K562 (cell line): Measurements from ENCODE around the gene SKAP1. TPM values are rescaled to one million over a fixed set of nuclear protein-coding genes. Genes with fewer than 3 reads are reported as not detected.

ENCODE experiments used
- ATAC-seq: fragments of 200-7000 bp; cut with Tn5 transposase; 3 replicates; pipeline ENCODE4 v1.9.1; 2020; ENCODE audit warnings: moderate library complexity
- BruUV-seq: library from RNA; stranded (reverse); fragments of 400-500 nt; replicated peaks from 2 replicates; lab custom pipeline; 2021; lab: Mats Ljungman, UMichigan
- CTCF ChIA-PET: fragments of 300-600 bp; formaldehyde crosslinking; extraction: SDS; loops from one replicate; lab custom pipeline; 2021; ENCODE audit warnings: low intra/inter-chr PET ratio; lab: Yijun Ruan, JAX
- POLR2A ChIA-PET: fragments of 300-600, 350-650 bp; sonication (Branson Sonifier 250); formaldehyde crosslinking; extraction: SDS; loops from one replicate; lab custom pipeline; 2021; ENCODE audit warnings: antibody characterized with exemption, inconsistent platforms; lab: Yijun Ruan, JAX
- DNase-seq, 4 experiments: peaks; one replicate each; pipeline versions ENCODE4 v3.0.0 to v3.0.0-alpha.2; 2011 to 2018; ENCODE audit warnings: low spot score in 3 of 4, mixed read lengths in 3 of 4; ENCODE audit errors: extremely low read depth in 1 of 4
- FAIRE-seq: peaks from 2 replicates; lab custom pipeline; 2011; peaks lifted over from hg19 to GRCh38; lab: Jason Lieb, UNC
- H2AFZ ChIP-seq: 2 replicates; pipeline ENCODE4 v1.6.0; 2011; ENCODE audit warnings: low read depth, low read length, control low read depth, inconsistent platforms
- H3K27ac ChIP-seq: fragments of 200-600 bp; 3 replicates; pipeline ENCODE4 v1.8.0; 2011; ENCODE audit warnings: low read depth, mild to moderate bottlenecking, control low read depth, inconsistent platforms, low read length, moderate library complexity, mixed read lengths; ENCODE audit errors: extremely low read depth
- H3K27me3 ChIP-seq, 2 experiments: fragments of 300-600 bp in 1 of 2; 2 replicates in 1 of 2; 3 replicates in 1 of 2; pipeline versions ENCODE4 v1.6.0 to v1.8.0; 2011; ENCODE audit warnings: inconsistent platforms in 2 of 2, low read length in 2 of 2, mild to moderate bottlenecking in 1 of 2, mixed read lengths in 1 of 2, moderate library complexity in 1 of 2; ENCODE audit not compliant: control insufficient read depth in 2 of 2, insufficient read depth in 2 of 2
- H3K36me3 ChIP-seq: fragments of 300-600 bp; 3 replicates; pipeline ENCODE4 v1.8.0; 2011; ENCODE audit warnings: mild to moderate bottlenecking, low read length, inconsistent platforms; ENCODE audit not compliant: control insufficient read depth, insufficient read depth
- H3K4me1 ChIP-seq, 2 experiments: fragments of 200-600 bp in 1 of 2; replicated peaks in 1 of 2; 2 replicates in 1 of 2; 3 replicates in 1 of 2; pipeline versions ENCODE4 v1.5.1 to v1.8.0; 2011; ENCODE audit warnings: inconsistent platforms in 2 of 2, low read length in 2 of 2, mild to moderate bottlenecking in 1 of 2, mixed read lengths in 1 of 2, moderate library complexity in 1 of 2; ENCODE audit not compliant: control insufficient read depth in 2 of 2, insufficient read depth in 2 of 2
- H3K4me2 ChIP-seq: 2 replicates; pipeline ENCODE4 v1.6.1; 2011; ENCODE audit warnings: low read length, control low read depth, inconsistent platforms, mixed read lengths; ENCODE audit not compliant: insufficient read depth
- H3K4me3 ChIP-seq: fragments of 200-600 bp; sonication (generic), shearing (Covaris generic); 2 replicates; pipeline ENCODE4 v1.5.1; 2016; ENCODE audit warnings: control low read depth, inconsistent platforms
- H3K79me2 ChIP-seq: fragments of 200-600 bp; 3 replicates; pipeline ENCODE4 v1.8.0; 2011; ENCODE audit warnings: low read length, inconsistent platforms; ENCODE audit not compliant: control insufficient read depth, insufficient read depth
- H3K9ac ChIP-seq, 2 experiments: 2 replicates each; pipeline versions ENCODE4 v1.6.0 to v1.6.1; 2011; ENCODE audit warnings: low read depth in 2 of 2, low read length in 2 of 2, control low read depth in 1 of 2, inconsistent platforms in 1 of 2, mild to moderate bottlenecking in 1 of 2, mixed read lengths in 1 of 2; ENCODE audit not compliant: insufficient read depth in 1 of 2
- H3K9me1 ChIP-seq: one replicate; pipeline ENCODE4 v1.6.0; 2011; ENCODE audit warnings: inconsistent platforms, mild to moderate bottlenecking, low read length, moderate library complexity; ENCODE audit not compliant: control insufficient read depth, insufficient read depth
- H3K9me3 ChIP-seq: replicated peaks from 2 replicates; pipeline ENCODE4 v1.5.1; 2011; ENCODE audit warnings: low read depth, low read length, inconsistent platforms; ENCODE audit not compliant: control insufficient read depth, insufficient read depth
- H4K20me1 ChIP-seq: replicated peaks from 2 replicates; pipeline ENCODE4 v1.6.1; 2011; ENCODE audit warnings: low read length, inconsistent platforms, mixed read lengths; ENCODE audit not compliant: control insufficient read depth, insufficient read depth
- CREB1 ChIP-seq, 2 experiments: sonication (generic) in 1 of 2; formaldehyde crosslinking in 1 of 2; IDR thresholded peaks; 2 replicates each; pipeline versions ENCODE4 v1.6.1 to v1.8.0; 2012 to 2022; ENCODE audit warnings: inconsistent platforms in 1 of 2, mild to moderate bottlenecking in 1 of 2, missing genetic modification reagents in 1 of 2, moderate library complexity in 1 of 2
- ETV5 ChIP-seq: sonication (generic); formaldehyde crosslinking; IDR thresholded peaks from 2 replicates; pipeline ENCODE4 v1.4.0; 2020; ENCODE audit warnings: low read depth, mild to moderate bottlenecking, missing genetic modification reagents
- EZH2 ChIP-seq: IDR thresholded peaks from 2 replicates; pipeline ENCODE4 v1.6.1; 2012; ENCODE audit warnings: low read depth, mild to moderate bottlenecking, inconsistent platforms, low read length, borderline replicate concordance
- HDAC2 ChIP-seq: fragments of 450-650 bp; IDR thresholded peaks from 2 replicates; pipeline ENCODE4 v1.6.1; 2016; ENCODE audit warnings: mild to moderate bottlenecking
- SAFB ChIP-seq: fragments of 200-400 bp; formaldehyde crosslinking; IDR thresholded peaks from 2 replicates; pipeline ENCODE4 v1.6.1; 2017; ENCODE audit warnings: low read depth, low read length, borderline replicate concordance
- SMAD3 ChIP-seq: fragments of 450-650 bp; formaldehyde crosslinking; conservative IDR thresholded peaks from 2 replicates; pipeline ENCODE4 v1.4.0; 2020; ENCODE audit warnings: mild to moderate bottlenecking
- TAF9B ChIP-seq: fragments of 450-650 bp; IDR thresholded peaks from 2 replicates; pipeline ENCODE4 v1.6.1; 2018; ENCODE audit warnings: mild to moderate bottlenecking; ENCODE audit not compliant: partially characterized antibody
- TRIM24 ChIP-seq, 2 experiments: fragments of 450-650 bp; IDR thresholded peaks; 2 replicates each; pipeline ENCODE4 v1.6.1; 2016
- ZKSCAN1 ChIP-seq: fragments of 150-350 bp; IDR thresholded peaks from 2 replicates; pipeline ENCODE4 v1.6.1; 2016; ENCODE audit warnings: low read depth, low read length
- ZNF445 ChIP-seq: fragments of 250-450 bp; sonication (Bioruptor Pico); IDR thresholded peaks from 2 replicates; pipeline ENCODE4 v1.4.0; 2020; ENCODE audit warnings: low read depth, mild to moderate bottlenecking, moderate library complexity
- WGBS: fragments of 100-300 bp; shearing (Covaris generic); methylation state at CpG from one replicate; pipeline ENCODE4 v1.1.6; 2016; ENCODE audit warnings: low coverage, mixed read lengths; ENCODE audit not compliant: insufficient coverage; ENCODE audit errors: missing lambda C conversion rate; 5-methylcytosine and 5-hydroxymethylcytosine counted together
- in situ Hi-C: fragments of 300-500 bp; cut with MboI; formaldehyde crosslinking; loops from 4 replicates; pipeline ENCODE4 v1.15.0; 2018; ENCODE audit warnings: inconsistent platforms, mixed read lengths
- intact Hi-C: fragments of 100-400 bp; cut with micrococcal nuclease; formaldehyde crosslinking; loops from 2 replicates; pipeline ENCODE4 v1.14.2; 2022
- polyA plus RNA-seq, 8 experiments: library from polyadenylated mRNA; depleted of rRNA in 4 of 8; stranded (reverse) in 5 of 8; unstranded in 3 of 8; fragments of >200 nt; fragmentation: Nextera tagmentation in 2 of 8; fragmentation: Illumina TruSeq in 1 of 8; extraction: Ambion mirVana in 2 of 8; extraction: Trizol in 1 of 8; gene quantifications; 2 replicates each; pipeline versions ENCODE4 v1.2.1 to v1.2.3, GENCODE V29; 2011 to 2014; ENCODE audit warnings: inconsistent platforms in 1 of 8, missing spikeins in 1 of 8
- total RNA-seq, 7 experiments: library from RNA; depleted of rRNA in 6 of 7; stranded (reverse); fragments of >200 nt in 6 of 7; fragmentation: Illumina TruSeq in 2 of 7; extraction: Trizol in 2 of 7; gene quantifications; 2 replicates each; pipeline versions ENCODE4 v1.2.1 to v1.2.3, GENCODE V29; 2011 to 2021; ENCODE audit warnings: low replicate concordance in 1 of 7
- TF ChIP-seq, protein P1 (sequence below): fragments of 250-450 bp; sonication (Bioruptor Pico); IDR thresholded peaks from 2 replicates; pipeline ENCODE4 v1.4.0; 2020

The SKAP1 gene
- total and polyA plus RNA-seq, 9 of the 15 experiments (the other 6 are each of a cell fraction or from before 2014, with no cell fraction given), result 0.06 to 0.80 (median 0.10) TPM; not detected in 4

DNA sequence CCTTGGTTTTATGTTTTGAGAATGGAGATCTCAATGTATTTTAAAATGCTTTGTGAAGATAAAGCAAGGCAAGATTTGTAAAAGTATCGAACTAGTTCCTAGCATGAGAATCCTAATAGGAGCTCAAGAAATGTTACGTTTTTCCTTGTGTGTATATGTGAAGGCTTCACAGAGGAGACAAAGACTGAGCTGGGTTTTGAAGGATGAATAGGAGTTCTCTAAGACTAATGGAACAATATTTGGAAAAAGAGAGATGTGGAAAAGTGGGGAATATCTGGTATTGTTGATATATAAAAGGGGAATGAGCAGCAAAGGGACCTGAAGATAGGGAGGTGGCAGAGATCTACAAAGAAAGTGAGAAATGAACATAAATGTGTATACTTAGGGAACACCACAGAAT, 195.1 kb downstream of the SKAP1 start:
- H3K36me3 ChIP-seq, result no peaks in the 10 kb centered on the region
- ATAC-seq, result no peak
- BruUV-seq, result no TSS peak
- FAIRE-seq, result no peak
- no peak overlapping the region for H3K9ac ChIP-seq
- H3K9me3 ChIP-seq, result no peaks in the 10 kb centered on the region
- POLR2A ChIA-PET, result interaction anchor here (0.5 to 2.1 kb wide), 3 partner anchors 8 to 1052 kb away, joined by 3 to 7 read pairs (median 3); no protein-coding TSS in a partner anchor
- CTCF ChIA-PET, result no interaction called here
- no peak overlapping the region for H3K4me2 ChIP-seq
- DNase-seq, result no peak
- intact Hi-C loops (no loop called here), in situ Hi-C loops (no loop called here)
- H3K4me1 ChIP-seq, result peaks cover 0 to 15% of the 10 kb centered on the region in 2 experiments; a peak in 3 of 5 replicates
- H3K9me1 ChIP-seq, result no peaks in the 10 kb centered on the region
- 69% methylated on average over 2 of the region's 2 CpGs for WGBS
- TF ChIP-seq, protein P1, sequence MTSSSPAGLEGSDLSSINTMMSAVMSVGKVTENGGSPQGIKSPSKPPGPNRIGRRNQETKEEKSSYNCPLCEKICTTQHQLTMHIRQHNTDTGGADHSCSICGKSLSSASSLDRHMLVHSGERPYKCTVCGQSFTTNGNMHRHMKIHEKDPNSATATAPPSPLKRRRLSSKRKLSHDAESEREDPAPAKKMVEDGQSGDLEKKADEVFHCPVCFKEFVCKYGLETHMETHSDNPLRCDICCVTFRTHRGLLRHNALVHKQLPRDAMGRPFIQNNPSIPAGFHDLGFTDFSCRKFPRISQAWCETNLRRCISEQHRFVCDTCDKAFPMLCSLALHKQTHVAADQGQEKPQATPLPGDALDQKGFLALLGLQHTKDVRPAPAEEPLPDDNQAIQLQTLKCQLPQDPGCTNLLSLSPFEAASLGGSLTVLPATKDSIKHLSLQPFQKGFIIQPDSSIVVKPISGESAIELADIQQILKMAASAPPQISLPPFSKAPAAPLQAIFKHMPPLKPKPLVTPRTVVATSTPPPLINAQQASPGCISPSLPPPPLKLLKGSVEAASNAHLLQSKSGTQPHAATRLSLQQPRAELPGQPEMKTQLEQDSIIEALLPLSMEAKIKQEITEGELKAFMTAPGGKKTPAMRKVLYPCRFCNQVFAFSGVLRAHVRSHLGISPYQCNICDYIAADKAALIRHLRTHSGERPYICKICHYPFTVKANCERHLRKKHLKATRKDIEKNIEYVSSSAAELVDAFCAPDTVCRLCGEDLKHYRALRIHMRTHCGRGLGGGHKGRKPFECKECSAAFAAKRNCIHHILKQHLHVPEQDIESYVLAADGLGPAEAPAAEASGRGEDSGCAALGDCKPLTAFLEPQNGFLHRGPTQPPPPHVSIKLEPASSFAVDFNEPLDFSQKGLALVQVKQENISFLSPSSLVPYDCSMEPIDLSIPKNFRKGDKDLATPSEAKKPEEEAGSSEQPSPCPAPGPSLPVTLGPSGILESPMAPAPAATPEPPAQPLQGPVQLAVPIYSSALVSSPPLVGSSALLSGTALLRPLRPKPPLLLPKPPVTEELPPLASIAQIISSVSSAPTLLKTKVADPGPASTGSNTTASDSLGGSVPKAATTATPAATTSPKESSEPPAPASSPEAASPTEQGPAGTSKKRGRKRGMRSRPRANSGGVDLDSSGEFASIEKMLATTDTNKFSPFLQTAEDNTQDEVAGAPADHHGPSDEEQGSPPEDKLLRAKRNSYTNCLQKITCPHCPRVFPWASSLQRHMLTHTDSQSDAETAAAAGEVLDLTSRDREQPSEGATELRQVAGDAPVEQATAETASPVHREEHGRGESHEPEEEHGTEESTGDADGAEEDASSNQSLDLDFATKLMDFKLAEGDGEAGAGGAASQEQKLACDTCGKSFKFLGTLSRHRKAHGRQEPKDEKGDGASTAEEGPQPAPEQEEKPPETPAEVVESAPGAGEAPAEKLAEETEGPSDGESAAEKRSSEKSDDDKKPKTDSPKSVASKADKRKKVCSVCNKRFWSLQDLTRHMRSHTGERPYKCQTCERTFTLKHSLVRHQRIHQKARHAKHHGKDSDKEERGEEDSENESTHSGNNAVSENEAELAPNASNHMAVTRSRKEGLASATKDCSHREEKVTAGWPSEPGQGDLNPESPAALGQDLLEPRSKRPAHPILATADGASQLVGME (CRISPR knock-in tag), result no peak
- TF ChIP-seq ZKSCAN1, result no peak
- TF ChIP-seq ETV5 (CRISPR knock-in tag), result no peak
- TF ChIP-seq HDAC2, result no peak
- TF ChIP-seq TAF9B, result no peak
- no peak for TF ChIP-seq SMAD3 (CRISPR knock-in tag)
- TF ChIP-seq ZNF445, result no peak
- TF ChIP-seq TRIM24 (IDR thresholded peaks at IDR 0.05), result no peak
- no peak for TF ChIP-seq SAFB
- no peak for TF ChIP-seq CREB1 (IDR thresholded peaks at IDR 0.05)
- TF ChIP-seq CREB1 (CRISPR knock-in tag; IDR thresholded peaks at IDR 0.05), result no peak
- TF ChIP-seq EZH2, result no peak
- H3K4me3 ChIP-seq, result no peak overlapping the region
- H3K79me2 ChIP-seq, result no peaks in the 10 kb centered on the region
- H4K20me1 ChIP-seq, result no peaks in the 10 kb centered on the region
- no peak overlapping the region for H2AFZ ChIP-seq
- H3K27me3 ChIP-seq, result no peaks in the 10 kb centered on the region
- no peak overlapping the region for H3K27ac ChIP-seq
